Limb (tissue), 2 donors: ENCODE data around the gene TELO2.

Experiments
- DNase-seq, 2 donors: peaks; one replicate each; pipeline ENCODE4 v3.0.0-alpha.2; 2016; ENCODE audit errors: extremely low spot score in 2 of 2

The TELO2 gene

GRCh38 chr16:1492923-1493745 lies at the start of gene TELO2:
TELO2 (plus strand) TSS chr16:1493360; CDS start chr16:1494282, 922 bp downstream.
- peak; percentile 71 to 94 for DNase-seq

GRCh38 chr16:1443403-1443973 lies 49.7 kb upstream of the TELO2 start:
- DNase-seq = no peak

DNA sequence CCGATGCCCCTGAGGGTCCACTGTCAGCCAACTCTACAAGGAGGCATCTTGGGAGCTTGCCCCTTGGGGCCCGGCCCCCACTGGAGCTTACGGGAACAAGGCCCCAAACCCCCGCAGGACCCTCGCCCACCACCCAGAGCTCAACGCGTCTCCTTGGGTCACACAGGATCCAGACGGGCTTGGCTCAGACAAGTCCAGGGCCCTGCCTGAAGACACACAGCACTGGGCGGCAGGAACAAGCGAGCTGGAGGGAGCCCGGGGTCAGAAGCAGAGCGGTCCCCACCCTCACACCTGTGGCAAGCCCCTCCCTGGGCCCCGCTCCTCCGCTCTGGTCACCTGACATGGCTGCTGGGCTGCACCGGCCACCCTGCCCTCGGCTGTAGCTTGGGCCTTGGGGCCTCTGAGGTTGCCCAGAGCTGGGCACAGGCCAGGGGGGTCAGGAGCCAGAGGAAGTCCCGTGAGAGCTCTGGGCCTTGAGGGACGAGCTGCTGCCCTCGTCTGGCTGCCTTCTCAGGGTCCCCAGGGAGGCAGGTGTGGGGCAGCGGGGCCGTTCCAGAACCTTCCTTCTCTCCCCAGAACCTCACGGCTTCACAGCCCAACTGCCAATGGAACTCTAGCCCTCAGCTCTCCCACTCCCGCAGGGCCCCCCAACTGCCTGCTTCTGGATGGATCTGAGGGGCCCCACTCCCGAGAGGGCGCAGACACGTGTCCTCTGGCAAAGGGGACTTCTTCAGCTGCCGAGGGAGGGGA lies 49.0 kb upstream of the TELO2 start, which contains the start of gene CCDC154:
TSS of gene CCDC154 (minus strand) at position 577 of the 750 bp plus-strand sequence. CDS start at position 343, 234 bp downstream.
- DNase-seq = no peak

- no peak for DNase-seq
These were observed 48.2 kb upstream of the TELO2 start for GRCh38 chr16:1444730-1445517.

DNA sequence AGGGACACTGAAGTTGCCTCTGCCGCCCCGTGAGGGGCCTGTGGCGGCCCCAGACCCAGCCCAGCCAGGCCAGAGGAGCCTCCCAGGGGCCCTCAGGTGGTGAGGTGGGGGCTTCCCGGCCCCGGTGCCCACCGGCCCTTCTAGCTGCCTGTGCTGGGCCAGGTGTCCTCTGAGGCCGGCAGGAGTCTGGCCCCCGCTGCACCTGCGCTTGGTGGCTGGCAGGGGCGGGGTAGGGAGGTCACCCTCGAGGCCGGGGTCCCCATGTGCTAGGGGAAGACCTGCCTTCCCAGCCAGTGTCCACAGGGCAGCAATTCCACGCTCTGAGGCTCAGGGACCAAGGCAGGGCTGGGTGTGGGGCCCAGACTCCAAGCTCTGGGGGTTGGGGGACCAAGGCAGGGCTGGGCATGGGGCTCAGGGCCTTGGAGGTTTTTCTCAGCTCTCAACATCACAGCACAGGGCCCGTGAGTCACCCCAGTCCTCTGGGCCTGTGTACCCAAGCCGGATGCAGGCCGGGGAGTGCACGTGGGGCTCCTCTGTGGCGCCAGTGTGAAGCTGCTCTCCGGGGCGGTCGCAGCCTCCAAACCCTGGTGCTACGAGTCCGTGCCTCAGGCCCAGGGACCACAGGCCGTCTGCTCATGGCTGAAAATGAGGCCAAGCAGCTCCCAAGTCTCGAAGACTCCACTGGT lies 47.5 kb upstream of the TELO2 start:
- no peak for DNase-seq

DNA sequence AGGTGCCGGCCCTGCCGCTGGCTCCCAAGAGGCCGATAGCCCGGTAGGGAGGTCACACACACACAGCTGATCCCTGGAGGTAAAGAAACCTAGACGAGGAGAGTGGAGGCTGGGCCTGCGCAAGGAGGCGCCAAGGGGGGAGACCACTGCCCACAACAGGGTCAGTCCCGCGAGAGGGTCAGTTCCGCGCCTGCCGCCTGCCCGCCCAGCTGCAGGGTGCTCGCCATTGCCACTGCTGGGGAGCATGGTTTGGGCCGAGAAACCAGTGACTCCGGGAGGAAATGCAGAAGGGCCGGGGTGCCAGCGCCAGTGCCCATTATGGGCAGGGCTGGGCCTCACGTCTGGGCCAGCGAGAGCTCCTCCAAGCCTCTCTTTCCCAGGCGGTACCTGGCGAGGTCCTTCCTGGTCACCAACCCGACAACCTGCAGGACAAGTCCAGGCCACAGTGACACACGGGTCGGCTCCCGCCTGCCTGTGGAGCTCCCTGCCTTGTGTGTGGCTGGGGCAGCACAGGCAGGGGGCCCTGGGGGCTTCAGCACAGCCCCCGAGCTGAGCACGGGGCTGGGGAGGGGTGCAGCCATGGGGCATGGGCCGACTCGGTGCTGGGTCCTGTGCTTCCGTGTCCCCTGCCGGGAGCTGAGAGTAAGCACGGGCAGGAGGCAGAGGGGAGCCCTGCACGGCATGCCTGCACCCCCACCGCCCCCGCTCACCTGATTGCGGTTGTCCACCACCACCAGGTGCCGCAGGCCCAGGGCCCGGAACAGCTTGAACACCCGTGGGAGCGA lies 46.7 kb upstream of the TELO2 start:
- no peak for DNase-seq

DNA sequence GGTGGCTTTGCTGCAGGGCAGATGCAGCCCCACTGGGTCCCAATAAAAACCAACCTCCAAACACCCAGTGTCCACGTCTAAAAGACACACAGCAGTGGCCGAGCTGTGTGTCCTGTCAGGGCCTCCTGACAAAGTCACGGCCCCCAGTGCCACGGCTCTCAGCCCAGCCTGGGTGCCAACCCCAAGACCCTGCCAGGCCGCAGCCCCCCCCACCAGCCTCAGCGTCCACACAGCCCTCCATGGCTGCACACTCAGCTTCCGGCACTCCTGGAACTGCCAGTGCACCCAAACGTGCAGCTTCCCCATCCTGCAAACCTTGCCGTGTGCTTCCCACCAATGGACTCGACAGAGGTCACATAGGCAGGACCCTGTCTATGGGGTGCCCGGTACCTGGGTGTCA lies 45.2 kb upstream of the TELO2 start:
- no peak for DNase-seq

- no peak for DNase-seq
These were observed 44.5 kb upstream of the TELO2 start for GRCh38 chr16:1448536-1449116.

GRCh38 chr16:1449201-1449788 lies 43.9 kb upstream of the TELO2 start:
- no peak for DNase-seq

- no peak for DNase-seq
These were observed 42.9 kb upstream of the TELO2 start for GRCh38 chr16:1450218-1450617.

GRCh38 chr16:1450841-1451240 lies 42.3 kb upstream of the TELO2 start:
- no peak for DNase-seq

DNA sequence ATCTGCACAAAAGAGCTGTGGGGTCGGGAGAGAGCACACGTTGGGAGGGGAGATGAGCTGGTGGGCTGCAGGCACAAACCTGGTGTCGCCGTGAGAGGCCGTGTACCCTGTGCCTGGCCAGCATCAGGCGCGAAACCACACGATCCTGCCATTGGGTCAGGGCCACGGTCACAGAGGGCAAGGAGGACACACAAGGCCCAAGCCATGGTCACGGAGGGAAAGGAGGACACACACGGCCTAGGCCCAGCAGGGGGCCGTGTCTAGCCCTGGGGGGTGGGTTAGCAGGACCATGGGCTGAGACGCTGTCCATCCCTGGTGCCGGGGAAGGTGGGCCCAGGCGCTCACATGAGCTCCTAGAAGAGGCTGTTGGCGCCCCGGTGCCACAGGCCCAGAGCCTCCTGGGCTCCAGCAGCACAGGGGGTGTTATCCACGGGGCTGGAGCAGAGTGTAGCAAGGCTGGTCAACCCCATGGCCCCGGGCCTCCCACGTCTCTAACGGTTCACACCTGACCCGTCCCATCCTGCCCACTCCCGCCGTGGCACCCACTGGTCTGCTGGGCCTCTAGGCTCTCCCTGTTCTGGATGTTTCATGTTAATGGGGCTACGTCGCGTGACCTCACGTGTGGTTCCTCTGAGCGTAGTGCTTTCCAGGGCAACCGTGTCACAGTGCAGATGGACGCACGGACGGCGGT lies 41.3 kb upstream of the TELO2 start:
- no peak for DNase-seq

DNA sequence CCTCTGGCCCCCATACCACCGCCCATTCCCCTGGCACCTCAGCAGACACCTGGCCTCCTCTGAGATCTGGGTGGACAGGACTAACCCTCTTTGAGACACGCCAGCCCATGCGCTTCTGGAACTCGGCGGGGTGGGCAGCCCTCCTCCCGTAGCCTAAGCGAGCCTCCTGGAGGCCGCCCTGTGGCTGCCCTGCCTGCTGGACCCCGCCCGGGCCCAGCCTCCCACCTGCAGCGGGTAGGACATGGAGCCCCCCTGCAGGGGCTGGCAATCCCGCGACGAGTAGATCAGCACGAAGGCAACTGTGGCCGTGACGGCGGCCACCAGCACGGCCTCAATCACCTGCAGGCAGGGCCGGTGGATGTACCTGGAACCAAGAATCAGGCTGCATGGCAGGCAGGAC lies 40.6 kb upstream of the TELO2 start:
- DNase-seq = no peak

DNA sequence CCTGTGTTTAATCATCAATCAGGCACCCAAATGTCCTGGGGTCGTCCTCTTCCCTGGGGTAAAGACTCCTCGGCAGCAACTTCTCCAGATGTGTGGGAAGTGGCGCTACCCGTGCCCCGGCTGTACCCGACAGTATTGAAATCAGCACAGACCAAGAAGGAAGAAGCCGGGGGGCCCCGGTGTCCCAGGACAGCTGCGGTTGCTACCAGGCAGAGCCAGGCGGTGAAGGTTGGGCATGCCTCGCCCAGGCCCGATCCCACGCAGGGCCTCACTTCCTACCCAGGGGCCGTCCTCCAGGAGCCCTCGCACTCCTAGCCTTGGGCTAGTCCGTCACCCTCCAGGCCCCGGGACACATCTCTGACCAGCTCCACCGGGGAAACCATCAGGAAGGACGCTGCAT lies 39.8 kb upstream of the TELO2 start:
- DNase-seq = no peak

DNA sequence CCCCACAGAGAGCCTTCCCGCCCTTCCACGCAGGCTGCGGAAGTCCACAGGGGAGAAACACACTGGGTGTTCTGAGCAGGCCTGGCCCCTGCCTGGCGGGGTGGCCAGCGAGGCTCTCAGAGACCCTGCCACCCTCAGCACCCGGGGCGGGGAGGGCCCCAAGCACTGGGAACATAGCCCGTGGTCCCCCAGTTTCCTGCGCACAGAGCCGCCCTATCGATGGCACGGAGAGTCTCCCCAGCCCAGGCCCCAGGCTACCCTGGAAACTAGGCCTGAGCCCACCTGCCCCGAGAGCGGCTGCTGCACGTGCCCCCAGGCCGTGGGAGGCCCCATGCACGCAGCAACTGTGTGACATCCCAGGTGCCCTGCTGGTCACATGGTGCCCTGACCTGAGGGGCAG lies 38.6 kb upstream of the TELO2 start:
- DNase-seq = no peak

- DNase-seq = no peak
These were observed 37.7 kb upstream of the TELO2 start for GRCh38 chr16:1455190-1456171.

DNA sequence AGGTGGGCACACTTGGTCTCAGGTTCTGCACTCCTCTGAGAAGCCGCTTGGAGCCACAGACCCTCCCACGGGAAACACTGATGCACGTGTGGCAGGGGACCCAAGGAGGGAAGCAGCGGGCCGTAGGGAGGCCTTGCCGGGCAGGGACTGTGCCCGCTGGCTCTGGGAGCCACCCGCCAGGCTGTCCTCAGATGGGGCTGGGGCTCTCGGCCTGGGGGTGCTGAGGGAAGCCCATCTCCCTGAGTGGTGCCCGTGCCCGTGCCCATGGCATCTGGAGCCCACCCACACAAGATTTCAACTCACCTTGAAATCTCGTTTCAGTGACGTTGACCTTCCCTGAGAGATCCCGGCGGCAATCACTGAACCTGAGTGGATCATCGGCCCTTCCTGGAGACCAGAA lies 36.2 kb upstream of the TELO2 start:
- no peak for DNase-seq
